HG03469 (cell line): Measurements from ENCODE around the gene TMEFF2.

Experiments used
- ATAC-seq: cut with Tn5 transposase; IDR thresholded peaks from one replicate; pipeline ENCODE4 v1.9.1; 2021; ENCODE audit warnings: mild to moderate bottlenecking, moderate library complexity, moderate number of reproducible peaks; ENCODE audit not compliant: unreplicated experiment

TMEFF2 gene

GRCh38 chr2:191979221-191979730 lies 215.5 kb downstream of the TMEFF2 start:
- no peak for ATAC-seq

GRCh38 chr2:191977754-191978153 lies 217.0 kb downstream of the TMEFF2 start:
- ATAC-seq, result no peak

GRCh38 chr2:191976436-191976835 lies 218.3 kb downstream of the TMEFF2 start:
- no peak for ATAC-seq

GRCh38 chr2:191974676-191975075 lies 220.1 kb downstream of the TMEFF2 start:
- no peak for ATAC-seq

GRCh38 chr2:191970867-191971266 lies 223.9 kb downstream of the TMEFF2 start:
- ATAC-seq, result no peak

- no peak for ATAC-seq
Measured at GRCh38 chr2:191968120-191968519, 226.6 kb downstream of the TMEFF2 start.

GRCh38 chr2:191965733-191966132 lies 229.0 kb downstream of the TMEFF2 start:
- no peak for ATAC-seq

GRCh38 chr2:191961556-191961955 lies 233.2 kb downstream of the TMEFF2 start:
- no peak for ATAC-seq

GRCh38 chr2:191959209-191959608 lies 235.5 kb downstream of the TMEFF2 start:
- ATAC-seq, result no peak

GRCh38 chr2:191957996-191958860 lies 236.5 kb downstream of the TMEFF2 start:
- ATAC-seq, result no peak

- ATAC-seq, result no peak
Measured at GRCh38 chr2:191954451-191954850, 240.3 kb downstream of the TMEFF2 start.

GRCh38 chr2:191952515-191953270 lies 242.0 kb downstream of the TMEFF2 start:
- no peak for ATAC-seq

- ATAC-seq, result no peak
Measured at GRCh38 chr2:191951832-191952231, 242.9 kb downstream of the TMEFF2 start.

- ATAC-seq, result no peak
Measured at GRCh38 chr2:191951376-191951775, 243.4 kb downstream of the TMEFF2 start.

- ATAC-seq, result no peak
Measured at GRCh38 chr2:191950132-191950874, 244.4 kb downstream of the TMEFF2 start.

GRCh38 chr2:191947235-191947634 lies 247.5 kb downstream of the TMEFF2 start:
- no peak for ATAC-seq

- no peak for ATAC-seq
Measured at GRCh38 chr2:191946471-191947182, 248.1 kb downstream of the TMEFF2 start.

- ATAC-seq, result no peak
Measured at GRCh38 chr2:191945623-191946022, 249.1 kb downstream of the TMEFF2 start.

GRCh38 chr2:191942739-191943103 lies 252.0 kb downstream of the TMEFF2 start:
- ATAC-seq, result no peak

- no peak for ATAC-seq
Measured at GRCh38 chr2:191942090-191942738, 252.5 kb downstream of the TMEFF2 start.
